Testis (tissue), 2 donors: Measurements from ENCODE around the gene RAB11FIP5.

Source experiments
- CTCF ChIP-seq, 3 experiments: fragments of 450-650 bp in 2 of 3; fragments of 200-600 bp in 1 of 3; sonication (generic) in 1 of 3; IDR thresholded peaks; one replicate each; pipeline ENCODE4 v1.5.1; 2016 to 2019; ENCODE audit warnings: antibody characterized with exemption in 3 of 3, mild to moderate bottlenecking in 2 of 3, moderate library complexity in 1 of 3
- POLR2A ChIP-seq: fragments of 450-650 bp; IDR thresholded peaks from one replicate; pipeline ENCODE4 v1.6.1; 2017; ENCODE audit warnings: antibody characterized with exemption, mild to moderate bottlenecking, moderate library complexity

DNA sequence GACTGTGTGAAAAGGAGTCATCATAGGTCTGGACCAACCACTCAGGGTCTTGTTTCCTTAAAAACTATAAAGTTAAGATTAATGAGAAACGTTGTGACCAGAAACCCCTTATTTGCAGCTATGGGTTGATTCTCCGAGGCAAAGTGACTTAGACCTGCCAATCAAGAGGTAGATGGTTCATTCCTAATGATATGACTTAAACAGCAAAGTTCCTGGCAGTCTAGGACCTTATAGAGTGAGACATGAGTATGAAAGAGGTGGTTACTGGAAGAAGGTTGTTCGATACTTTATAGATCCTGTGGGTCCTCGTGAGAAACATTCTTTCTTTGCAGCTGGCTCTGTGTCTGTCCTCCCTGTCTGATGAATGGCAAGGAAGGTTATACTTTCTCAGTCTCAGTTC lies 49.3 kb downstream of the RAB11FIP5 start:
- TF ChIP-seq CTCF (IDR thresholded peaks at IDR 0.05) (no peak), POLR2A (no peak)
